ENCODE measurements around the gene RTL1.
A peak's percentile ranks its signal among the peaks of the same experiment; 100 is the strongest.

RTL1 gene

GRCh38 chr14:100864960-100865681 lies 38.4 kb downstream of the RTL1 start:
- DNase-seq, result no peak

DNA sequence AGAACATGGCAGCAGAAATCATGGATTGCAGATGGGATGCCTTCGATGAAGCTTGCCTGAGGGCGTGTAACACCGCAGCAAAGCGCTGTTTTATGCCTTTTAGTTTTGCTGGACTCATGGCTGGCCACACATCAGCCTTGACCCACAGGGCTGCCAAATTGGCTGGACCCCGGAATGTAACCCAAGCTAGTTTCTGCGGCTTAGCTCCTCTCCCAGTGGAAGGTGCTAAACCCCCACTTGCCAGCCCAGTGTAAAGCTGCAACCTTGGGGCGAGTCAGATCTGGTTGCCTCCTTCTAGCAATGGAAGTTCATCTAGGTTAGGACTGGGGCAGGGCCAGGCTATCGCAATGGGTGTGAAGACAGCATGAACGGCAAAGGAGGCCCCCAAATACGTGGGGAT lies 39.3 kb downstream of the RTL1 start:
- no peak for DNase-seq

GRCh38 chr14:100862793-100863192 lies 40.7 kb downstream of the RTL1 start:
- DNase-seq, result no peak

DNA sequence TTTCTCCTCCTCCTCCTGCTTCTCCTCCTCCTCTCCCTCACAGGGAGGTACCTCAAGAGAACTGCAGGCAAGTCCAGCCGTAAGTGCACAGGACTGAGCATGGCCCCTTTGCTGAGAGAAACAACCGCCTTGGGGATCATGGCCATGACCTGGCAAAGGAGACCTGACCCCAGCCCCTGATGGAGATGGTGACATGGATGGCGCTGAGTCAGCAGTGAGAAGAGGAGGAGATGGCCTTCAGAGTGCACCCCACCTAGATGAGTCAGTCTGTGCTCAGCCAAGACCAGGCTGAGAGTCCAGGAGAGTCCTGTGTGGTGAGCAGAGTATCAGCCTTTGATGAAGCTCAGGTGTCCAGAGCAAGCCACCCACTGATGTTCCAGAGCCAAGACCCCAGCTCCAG lies 41.2 kb downstream of the RTL1 start:
- no peak for DNase-seq

GRCh38 chr14:100861937-100862247 lies 41.6 kb downstream of the RTL1 start:
- DNase-seq, result no peak

GRCh38 chr14:100861188-100861936 lies 42.2 kb downstream of the RTL1 start:
- DNase-seq, result no peak

DNA sequence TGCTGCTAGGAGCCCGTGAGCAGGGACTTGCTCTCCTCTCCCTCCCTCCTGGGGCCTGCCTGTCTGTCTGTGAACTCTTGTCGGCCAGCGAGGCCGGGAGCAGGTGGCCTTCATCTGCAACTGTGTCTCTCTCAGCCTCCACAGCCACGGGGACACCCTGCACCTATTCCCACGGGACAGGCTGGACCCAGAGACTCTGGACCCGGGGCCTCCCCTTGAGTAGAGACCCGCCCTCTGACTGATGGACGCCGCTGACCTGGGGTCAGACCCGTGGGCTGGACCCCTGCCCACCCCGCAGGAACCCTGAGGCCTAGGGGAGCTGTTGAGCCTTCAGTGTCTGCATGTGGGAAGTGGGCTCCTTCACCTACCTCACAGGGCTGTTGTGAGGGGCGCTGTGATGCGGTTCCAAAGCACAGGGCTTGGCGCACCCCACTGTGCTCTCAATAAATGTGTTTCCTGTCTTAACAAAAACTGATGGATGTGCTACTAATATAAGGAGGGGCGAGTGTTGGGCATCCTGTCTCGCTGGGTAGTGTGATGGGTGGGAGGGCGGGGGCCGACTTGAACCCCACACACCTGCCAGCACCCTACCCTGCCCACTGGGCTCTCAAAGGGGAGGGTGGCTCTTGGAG lies 42.9 kb downstream of the RTL1 start:
- no peak for DNase-seq

DNA sequence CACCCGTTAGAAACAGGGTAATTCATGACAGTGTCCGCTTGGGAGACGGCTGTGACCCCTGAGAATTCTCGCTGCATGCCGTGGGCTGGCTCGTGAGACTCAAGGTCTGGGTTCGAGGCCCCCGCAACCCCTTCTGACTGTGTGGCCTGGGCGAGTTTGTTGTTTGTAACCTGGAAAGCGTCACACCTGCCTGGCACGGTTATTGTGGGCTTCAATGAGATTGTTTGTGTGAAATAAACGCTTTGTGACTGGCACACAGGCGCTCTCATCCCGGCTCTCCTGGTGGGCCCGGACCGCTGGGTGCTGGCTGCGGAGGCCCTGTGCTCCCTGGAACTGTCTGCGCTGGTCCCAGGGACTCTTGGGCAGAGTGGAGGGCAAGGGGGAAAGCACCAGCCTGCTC lies 43.7 kb downstream of the RTL1 start:
- no peak for DNase-seq

GRCh38 chr14:100858838-100859220 lies 44.7 kb downstream of the RTL1 start:
- no peak for DNase-seq

GRCh38 chr14:100857923-100858837 lies 45.3 kb downstream of the RTL1 start:
- no peak for DNase-seq

DNA sequence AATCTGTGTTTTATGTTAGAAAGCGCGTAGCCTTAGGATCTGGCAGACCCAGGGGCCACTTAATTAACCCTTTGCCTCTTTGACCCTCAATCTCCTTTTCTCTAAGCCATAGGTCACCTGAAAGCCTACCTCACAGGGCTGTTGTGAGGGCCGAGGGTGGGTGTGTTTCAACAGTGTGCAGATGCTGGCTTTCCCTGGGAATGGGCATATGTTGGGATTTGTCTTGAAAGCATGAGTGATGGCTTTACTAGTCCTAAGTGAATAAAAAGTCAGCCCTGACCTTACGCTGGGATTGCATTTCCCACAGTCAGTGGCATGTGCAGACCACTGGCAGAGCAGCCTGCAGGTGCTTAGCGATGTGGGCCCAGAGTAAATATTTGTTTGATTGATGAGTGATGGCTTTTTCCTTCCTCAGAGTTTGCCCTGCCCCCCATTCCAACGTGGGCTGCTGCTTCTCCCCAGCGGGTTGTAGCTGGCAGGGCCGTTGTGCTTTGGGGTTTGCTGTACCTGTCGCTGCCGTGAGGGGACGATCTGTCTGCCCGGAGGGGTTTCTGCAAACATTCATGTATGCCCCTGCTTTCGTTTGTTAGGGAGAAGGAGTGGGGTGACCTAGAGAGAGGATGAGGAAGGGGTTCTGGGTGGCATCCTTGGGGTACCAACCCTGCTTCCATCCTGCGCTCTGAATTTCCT lies 46.1 kb downstream of the RTL1 start:
- DNase-seq, result no peak

DNA sequence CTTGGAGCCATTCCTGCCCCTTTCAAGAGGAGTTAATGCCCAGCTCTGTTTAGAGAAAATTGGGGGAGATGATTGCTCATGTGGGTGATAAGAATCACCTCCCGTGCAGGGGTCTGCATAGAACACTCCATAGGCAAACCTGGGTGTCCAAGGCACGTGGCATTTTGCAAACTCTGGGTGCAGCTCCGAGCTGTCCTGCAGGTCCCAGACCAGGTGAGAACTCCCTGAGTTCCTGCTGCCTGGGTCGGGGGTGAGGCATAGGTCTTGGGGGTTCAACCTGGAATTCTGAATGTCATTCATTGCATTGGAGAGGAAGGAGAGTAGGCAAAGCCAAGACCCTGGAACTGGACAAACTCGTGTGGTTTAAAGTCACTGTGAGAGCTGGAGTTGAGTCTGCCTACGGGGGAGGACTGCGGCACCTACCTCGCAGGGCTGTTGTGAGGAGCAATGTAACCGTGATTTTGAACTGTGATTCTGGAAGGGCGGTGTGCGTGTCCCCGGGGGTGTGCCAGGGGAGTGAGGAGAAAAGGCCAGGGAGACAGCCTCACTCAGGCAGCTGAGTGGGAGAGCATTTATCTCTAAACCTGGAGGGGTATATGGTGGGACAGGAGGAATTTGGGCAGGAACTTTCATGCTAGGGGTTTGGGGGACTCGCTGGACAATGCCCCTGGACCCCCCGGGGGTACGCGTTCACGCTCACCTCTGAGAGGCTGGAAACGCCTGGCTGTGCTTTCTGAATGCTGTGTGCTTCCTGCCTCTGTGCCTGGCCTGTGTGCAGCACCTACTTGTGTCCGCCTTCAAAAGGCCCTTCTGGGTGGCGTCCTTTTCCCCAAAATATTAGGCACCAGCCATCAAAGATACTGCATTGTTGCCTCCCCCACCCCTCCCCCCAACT lies 47.2 kb downstream of the RTL1 start:
- DNase-seq, result no peak

- no peak for DNase-seq
These were observed 48.1 kb downstream of the RTL1 start for GRCh38 chr14:100855256-100855930.

- DNase-seq, result no peak
These were observed 49.1 kb downstream of the RTL1 start for GRCh38 chr14:100854435-100854834.

GRCh38 chr14:100851946-100852620 lies 51.4 kb downstream of the RTL1 start:
- DNase-seq, result no peak

DNA sequence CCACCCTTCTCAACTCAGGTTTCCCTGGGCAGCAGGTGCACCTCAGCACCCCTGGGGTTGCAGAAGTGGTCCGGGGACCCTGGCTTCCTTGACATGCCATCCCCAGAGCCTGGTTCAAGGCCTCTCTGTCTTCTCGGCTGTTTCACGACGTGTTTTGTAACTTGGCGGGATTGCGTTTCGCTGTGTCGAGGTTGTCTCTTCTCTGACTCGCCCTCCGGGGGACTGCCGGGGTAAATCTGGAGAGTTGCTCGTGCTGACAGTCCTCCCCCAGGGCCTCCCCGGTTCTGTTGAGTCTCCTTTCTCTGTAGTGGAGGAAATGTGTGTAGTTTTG lies 52.0 kb downstream of the RTL1 start:
- DNase-seq, result no peak

DNA sequence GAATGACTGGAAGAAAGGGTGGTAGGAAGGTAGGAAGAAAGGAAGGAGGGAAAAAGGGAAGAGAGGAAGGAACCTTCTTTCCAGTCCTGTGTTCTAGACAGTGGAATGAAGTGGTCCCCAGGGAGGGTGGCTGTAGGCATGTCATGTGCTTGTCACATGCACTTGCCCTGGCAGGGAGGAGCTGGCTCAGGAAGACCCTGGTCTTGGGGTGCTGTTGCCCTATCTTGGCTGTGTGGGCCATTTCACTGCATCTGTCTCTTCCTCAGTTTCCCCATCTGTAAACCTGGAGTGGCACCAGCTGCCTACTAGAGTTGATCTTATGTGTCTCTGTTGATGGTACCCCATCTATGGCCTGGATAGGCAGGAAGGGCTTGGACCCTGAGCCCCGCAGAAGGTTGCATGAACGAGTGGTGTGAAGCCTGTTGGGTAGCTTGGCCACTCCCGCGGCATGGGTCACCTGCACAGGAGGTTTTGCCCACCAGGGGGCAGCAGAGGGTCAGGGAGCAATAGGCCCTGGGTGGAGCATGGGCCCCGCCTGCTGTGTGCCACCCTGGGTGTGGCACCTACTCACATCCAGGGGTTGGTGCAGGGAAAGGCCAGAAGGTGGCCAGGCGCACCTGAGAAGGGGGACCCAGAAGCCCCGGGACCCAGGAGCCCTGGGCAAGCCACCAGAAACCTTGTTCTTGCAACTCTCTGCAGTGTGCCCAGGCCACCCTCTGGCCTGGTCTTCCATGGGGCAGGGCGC lies 52.5 kb downstream of the RTL1 start:
- DNase-seq, result peak; percentile 90

GRCh38 chr14:100849115-100849781 lies 54.3 kb downstream of the RTL1 start:
- peak; percentile 17 for DNase-seq

DNA sequence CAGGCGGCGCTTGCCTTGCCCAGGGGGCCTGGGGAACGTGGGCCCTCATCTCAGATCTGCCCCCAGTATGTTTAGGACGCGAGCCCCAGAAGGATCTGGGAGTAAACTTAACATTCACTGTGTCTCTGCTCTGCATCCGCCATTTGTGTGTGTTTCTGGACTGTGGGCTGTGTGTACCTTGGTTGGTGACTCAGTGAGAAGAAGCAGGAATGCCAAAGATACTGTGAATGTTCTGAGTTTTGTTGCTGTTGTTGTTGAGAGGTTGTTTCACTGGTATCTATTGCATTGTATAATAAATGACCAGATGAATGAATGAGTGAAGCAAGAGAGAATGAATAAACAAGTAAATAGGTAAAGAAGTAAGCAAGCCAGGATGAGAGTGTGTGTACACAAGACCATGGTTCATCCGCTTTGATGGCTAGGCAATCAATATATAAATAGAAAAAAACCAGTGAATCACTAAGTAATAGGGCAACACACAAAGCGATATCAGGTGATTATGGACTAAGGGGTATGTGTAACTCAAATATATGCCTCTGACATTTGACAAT lies 57.1 kb downstream of the RTL1 start:
- DNase-seq, result no peak
